SJSA1 (cell line): ENCODE results near the gene RHO. TPM values are rescaled to one million over a fixed set of nuclear protein-coding genes. Genes with fewer than 3 reads are reported as not detected.
A peak's percentile ranks its signal among the peaks of the same experiment; 100 is the strongest.
"Not testable (repeated sequence)": the region's sequence is repeated elsewhere in the genome, so short reads cannot be mapped to it uniquely, and the experiment has no call there.

Experiments used
- DNase-seq, 2 experiments: peaks; one replicate each; pipeline ENCODE4 v3.0.0-alpha.2; 2015 to 2020; ENCODE audit warnings: low spot score in 2 of 2, low read depth in 1 of 2
- H3K27ac ChIP-seq: fragments of 250-450 bp; sonication (Bioruptor Pico); 2 replicates; pipeline ENCODE4 v1.5.1; 2020; ENCODE audit warnings: mild to moderate bottlenecking, moderate library complexity
- H3K27me3 ChIP-seq: fragments of 250-450 bp; sonication (Bioruptor Pico); replicated peaks from 2 replicates; pipeline ENCODE4 v1.5.1; 2020; ENCODE audit warnings: mild to moderate bottlenecking, moderate library complexity
- H3K36me3 ChIP-seq: fragments of 250-450 bp; sonication (Bioruptor Pico); 2 replicates; pipeline ENCODE4 v1.5.1; 2020; ENCODE audit warnings: mild to moderate bottlenecking
- H3K4me1 ChIP-seq: fragments of 250-450 bp; sonication (Bioruptor Pico); replicated peaks from 2 replicates; pipeline ENCODE4 v1.6.1; 2021; ENCODE audit warnings: mild to moderate bottlenecking
- H3K4me3 ChIP-seq: fragments of 250-450 bp; sonication (Bioruptor Pico); 2 replicates; pipeline ENCODE4 v1.5.1; 2020; ENCODE audit warnings: mild to moderate bottlenecking
- H3K9me3 ChIP-seq: fragments of 250-450 bp; sonication (Bioruptor Pico); replicated peaks from 2 replicates; pipeline ENCODE4 v1.5.1; 2020; ENCODE audit warnings: mild to moderate bottlenecking
- total RNA-seq: library from RNA; depleted of rRNA; stranded (reverse); fragments of >200 nt; shearing (Covaris generic); gene quantifications from 2 replicates; pipeline ENCODE4 v1.2.3, GENCODE V29; 2014

The RHO gene
- total RNA-seq, 1 experiment from 2014 or later: not detected

- peak overlapping the region; percentile 7 for H3K4me3 ChIP-seq
- no peaks in the 10 kb centered on the region for H3K27me3 ChIP-seq
- peak; percentile 89 to 93 for DNase-seq
- no peaks in the 10 kb centered on the region for H3K9me3 ChIP-seq
- H3K4me1 ChIP-seq: peaks cover 58% of the 10 kb centered on the region
- peaks cover 23% of the 10 kb centered on the region for H3K36me3 ChIP-seq
- H3K27ac ChIP-seq: peak overlapping the region; percentile 97
These were observed 36.6 kb upstream of the RHO start for GRCh38 chr3:129491794-129492193.

DNA sequence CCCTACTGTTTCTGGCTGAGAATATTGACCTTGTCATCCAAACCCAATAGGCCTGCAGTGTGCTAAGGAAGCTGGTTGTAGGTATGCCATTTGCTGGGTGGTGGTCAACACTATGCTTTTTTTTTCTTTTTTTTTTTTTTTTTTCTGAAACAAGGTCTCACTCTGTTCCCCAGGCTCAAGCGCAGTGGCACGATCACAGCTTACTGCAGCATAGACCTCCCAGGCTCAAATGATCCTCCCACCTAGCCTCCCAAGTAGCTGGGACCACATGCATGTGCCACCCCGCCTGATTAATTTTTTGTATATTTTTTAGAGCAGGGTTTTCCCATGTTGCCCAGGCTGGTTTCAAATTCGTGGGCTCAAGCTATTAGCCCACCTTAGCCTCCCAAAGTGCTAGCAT lies 35.7 kb upstream of the RHO start:
- H3K27ac ChIP-seq: peak overlapping the region; percentile 97
- H3K4me3 ChIP-seq: no peak overlapping the region
- H3K4me1 ChIP-seq: peaks cover 54% of the 10 kb centered on the region
- H3K27me3 ChIP-seq: no peaks in the 10 kb centered on the region
- no peaks in the 10 kb centered on the region for H3K9me3 ChIP-seq
- peaks cover 24% of the 10 kb centered on the region for H3K36me3 ChIP-seq
- peak; percentile 84 to 85 for DNase-seq

- H3K9me3 ChIP-seq: no peaks in the 10 kb centered on the region
- no peaks in the 10 kb centered on the region for H3K27me3 ChIP-seq
- peak overlapping the region; percentile 97; the same call in 1 of the 2 replicates for H3K27ac ChIP-seq
- peaks cover 54% of the 10 kb centered on the region for H3K4me1 ChIP-seq
- DNase-seq: no peak
- H3K4me3 ChIP-seq: no peak overlapping the region
- peaks cover 24% of the 10 kb centered on the region for H3K36me3 ChIP-seq
These were observed 35.2 kb upstream of the RHO start for GRCh38 chr3:129493206-129493605.

DNA sequence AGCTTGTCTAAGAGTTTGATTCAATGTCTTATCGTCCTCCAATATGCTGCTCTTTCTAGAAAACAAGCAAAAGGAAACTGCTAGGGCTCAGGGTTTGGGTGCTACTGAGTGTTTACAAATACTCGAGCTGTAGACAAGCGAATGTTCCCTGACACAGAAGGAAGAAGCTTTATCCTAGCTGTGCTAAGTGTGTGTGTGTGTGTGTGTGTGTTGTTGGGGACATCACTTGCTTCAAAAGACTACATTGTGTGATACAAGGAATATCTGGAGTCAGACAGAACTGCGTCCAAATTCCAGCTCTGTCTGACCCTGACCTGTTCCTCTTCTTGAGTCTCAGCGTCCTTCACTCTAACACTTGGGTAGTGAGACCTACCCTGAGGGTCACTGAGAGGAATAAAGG lies 33.9 kb upstream of the RHO start:
- Histone ChIP-seq H3K27ac (peak overlapping the region; percentile 86), H3K4me1 (peaks cover 57% of the 10 kb centered on the region), H3K36me3 (peaks cover 24% of the 10 kb centered on the region)
- H3K27me3 ChIP-seq, H3K4me3 ChIP-seq, H3K9me3 ChIP-seq, DNase-seq: not testable (repeated sequence)

- not testable (repeated sequence) for H3K4me3 ChIP-seq
These were observed 33.3 kb upstream of the RHO start for GRCh38 chr3:129495006-129495639.

GRCh38 chr3:129497876-129498275 lies 30.6 kb upstream of the RHO start:
- Histone ChIP-seq H3K36me3 (peaks cover 42% of the 10 kb centered on the region), H3K4me1 (peaks cover 30% of the 10 kb centered on the region)
- H3K9me3 ChIP-seq, H3K27me3 ChIP-seq, H3K27ac ChIP-seq, DNase-seq, H3K4me3 ChIP-seq: not testable (repeated sequence)

More at GRCh38 chr3:129495006-129495639, 33.3 kb upstream of the RHO start:
- peaks cover 57% of the 10 kb centered on the region for H3K4me1 ChIP-seq
- H3K27me3 ChIP-seq, H3K9me3 ChIP-seq: not testable (repeated sequence)
- H3K36me3 ChIP-seq: peaks cover 26% of the 10 kb centered on the region
- DNase-seq: peak; percentile 73 to 86
- peak overlapping the region; percentile 94 for H3K27ac ChIP-seq

DNA sequence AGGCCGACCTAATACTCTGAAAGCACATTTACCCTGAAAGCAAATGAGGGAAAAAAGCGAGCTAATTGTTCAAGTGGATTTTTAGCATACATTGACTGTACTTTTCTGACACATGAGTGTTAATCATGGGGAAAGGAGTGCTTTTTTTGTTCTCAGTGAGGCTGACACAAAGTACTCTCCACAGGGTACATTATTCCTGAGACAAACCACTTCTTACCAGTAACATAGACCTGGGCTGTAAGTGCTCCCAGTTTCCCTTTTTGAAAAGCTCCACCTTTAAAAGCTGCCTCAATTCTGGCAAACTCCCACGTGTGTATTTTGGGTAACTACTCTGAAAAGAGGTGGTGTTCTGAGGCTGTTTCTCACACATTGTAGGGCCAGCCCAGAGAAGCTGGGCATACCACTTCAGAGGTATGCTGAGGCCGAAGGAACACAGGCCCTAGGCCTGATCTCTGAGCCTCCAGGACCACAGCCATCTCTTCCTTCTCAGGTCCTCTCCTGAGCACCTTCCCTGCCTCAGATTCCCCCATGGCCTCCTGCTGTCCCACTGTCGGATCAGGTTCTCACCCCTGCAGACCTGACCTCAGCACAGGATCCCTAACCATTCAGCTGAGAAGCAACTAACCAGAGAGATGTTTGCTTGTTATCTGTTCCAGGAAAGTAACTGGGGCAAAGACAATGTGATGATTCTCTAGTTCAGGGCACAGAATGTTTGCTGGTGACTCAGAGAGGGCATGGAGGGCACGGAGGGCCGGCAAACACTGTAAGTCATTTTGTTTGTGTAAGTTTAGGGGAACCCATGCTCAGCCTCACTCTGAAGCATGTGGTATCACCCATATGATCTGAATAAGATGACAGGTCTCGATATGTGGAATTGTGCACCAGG lies 29.6 kb upstream of the RHO start:
- not testable (repeated sequence) for H3K27me3 ChIP-seq, DNase-seq, H3K27ac ChIP-seq, H3K4me3 ChIP-seq, H3K9me3 ChIP-seq
- Histone ChIP-seq H3K36me3 (peaks cover 36% of the 10 kb centered on the region), H3K4me1 (peaks cover 21% of the 10 kb centered on the region)

- DNase-seq, H3K27ac ChIP-seq, H3K27me3 ChIP-seq, H3K9me3 ChIP-seq, H3K4me3 ChIP-seq: not testable (repeated sequence)
- Histone ChIP-seq H3K36me3 (peaks cover 45% of the 10 kb centered on the region), H3K4me1 (peaks cover 11% of the 10 kb centered on the region)
These were observed 28.7 kb upstream of the RHO start for GRCh38 chr3:129499604-129500333.

DNA sequence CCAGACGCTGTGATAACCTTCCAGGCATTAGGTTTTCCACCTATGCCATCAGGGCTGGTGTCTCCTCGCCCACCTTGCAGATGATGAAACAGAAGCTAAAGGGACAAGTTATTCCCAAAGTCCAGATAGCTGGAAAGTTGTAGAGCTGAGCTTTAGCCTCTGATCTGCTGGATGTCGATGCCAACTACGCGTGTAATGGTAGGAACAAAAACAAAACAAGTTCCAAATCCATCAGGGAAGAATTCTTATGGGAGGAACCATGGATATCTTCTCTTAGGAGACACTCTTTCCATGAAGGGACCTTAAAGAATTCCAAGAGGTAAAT lies 28.1 kb upstream of the RHO start:
- no peak overlapping the region for H3K27ac ChIP-seq
- H3K9me3 ChIP-seq: no peaks in the 10 kb centered on the region
- peaks cover 50% of the 10 kb centered on the region for H3K36me3 ChIP-seq
- H3K27me3 ChIP-seq: no peaks in the 10 kb centered on the region
- peaks cover 9% of the 10 kb centered on the region for H3K4me1 ChIP-seq
- H3K4me3 ChIP-seq: no peak overlapping the region
- no peak for DNase-seq

DNA sequence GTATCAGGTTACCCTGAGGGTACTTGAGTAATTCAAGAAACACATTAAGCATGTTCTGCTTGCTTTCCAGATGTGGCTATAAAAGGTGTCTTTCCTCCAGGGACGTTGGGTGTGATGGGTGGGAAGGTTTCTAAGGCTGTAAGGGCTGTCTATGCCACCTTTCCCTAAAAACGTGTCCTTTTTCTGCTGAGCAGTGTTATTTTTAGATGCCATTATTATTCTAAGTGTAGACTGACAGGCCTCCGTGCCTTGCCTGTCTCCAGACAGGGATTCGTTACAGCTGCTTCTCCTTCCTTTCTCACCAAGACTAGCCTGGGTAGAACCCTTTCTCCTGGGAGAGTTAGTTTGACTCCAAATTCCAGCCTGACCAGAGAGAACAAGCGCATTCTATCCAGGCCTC lies 26.8 kb upstream of the RHO start:
- DNase-seq: no peak
- Histone ChIP-seq H3K27ac (no peak overlapping the region), H3K36me3 (peaks cover 57% of the 10 kb centered on the region), H3K4me3 (no peak overlapping the region), H3K4me1 (peaks cover 3% of the 10 kb centered on the region; the same call in 1 of the 2 replicates), H3K27me3 (no peaks in the 10 kb centered on the region), H3K9me3 (no peaks in the 10 kb centered on the region)

GRCh38 chr3:129502641-129503408 lies 25.6 kb upstream of the RHO start:
- Histone ChIP-seq H3K4me1 (0 out of 2 replicates have a peak, but pooled peaks cover 3% of the 10 kb centered on the region), H3K27me3 (no peaks in the 10 kb centered on the region), H3K9me3 (no peaks in the 10 kb centered on the region), H3K36me3 (peaks cover 66% of the 10 kb centered on the region), H3K4me3 (no peak overlapping the region), H3K27ac (no peak overlapping the region)
- no peak for DNase-seq

GRCh38 chr3:129503471-129504291 lies 24.8 kb upstream of the RHO start:
- H3K4me3 ChIP-seq: no peak overlapping the region
- H3K9me3 ChIP-seq: no peaks in the 10 kb centered on the region
- DNase-seq: no peak
- no peak overlapping the region for H3K27ac ChIP-seq
- H3K4me1 ChIP-seq: 0 out of 2 replicates have a peak, but pooled peaks cover 3% of the 10 kb centered on the region
- peaks cover 67% of the 10 kb centered on the region for H3K36me3 ChIP-seq
- no peaks in the 10 kb centered on the region for H3K27me3 ChIP-seq
